A549 treated with CORT108297 at 1 μM for 4 hours (cell line): Measurements from ENCODE around the gene DIDO1. TPM values are rescaled to one million over a fixed set of nuclear protein-coding genes. Genes with fewer than 3 reads are reported as not detected.

Experiments
- total RNA-seq: library from RNA; stranded (reverse); fragments of 200-300 nt; extraction: Qiagen RNA extraction; gene quantifications from 5 replicates; pipeline ENCODE4 v1.2.3, GENCODE V29; 2022

The DIDO1 gene
- 20.3 to 25.8 TPM (median 23.8 TPM) in 5 replicates for total RNA-seq

GRCh38 chr20:62926229-62927127 lies at the start of gene DIDO1:
TSS of gene DIDO1 (minus strand) at chr20:62926505.

GRCh38 chr20:62952373-62952967 lies 26.2 kb upstream of the DIDO1 start, which contains the start of gene SLC17A9:
TSS of gene SLC17A9 (plus strand) at chr20:62952709. CDS start at chr20:62952831, 122 bp downstream.

GRCh38 chr20:62938105-62938888 lies 12.0 kb upstream of the DIDO1 start, which contains the start of gene GID8:
TSS of gene GID8 (plus strand) at chr20:62938147. CDS start at chr20:62941503, 3,356 bp downstream.

GRCh38 chr20:62861726-62862336 lies 64.5 kb downstream of the DIDO1 start, which contains the start of gene TCFL5:
TSS of gene TCFL5 (minus strand) at chr20:62861822. CDS start at chr20:62861670, 152 bp downstream.

Other genes with a start within 250 kb of the DIDO1 start
- gene NTSR1, start 217.7 kb downstream of the DIDO1 start, total RNA-seq, result 0.09 to 0.17 TPM (median 0.16 TPM) in 5 replicates
- gene MRGBP, start 130.0 kb downstream of the DIDO1 start, total RNA-seq, result 21.3 to 25.8 TPM (median 23.7 TPM) in 5 replicates
- 38.6 to 50.9 TPM (median 47.4 TPM) in 5 replicates for gene OGFR, start 121.7 kb downstream of the DIDO1 start, total RNA-seq
- gene COL9A3, start 109.5 kb downstream of the DIDO1 start, total RNA-seq, result 0.37 to 0.84 TPM (median 0.55 TPM) in 5 replicates
- 3.9 to 4.6 TPM (median 4.0 TPM) in 5 replicates for gene TCFL5, start 64.7 kb downstream of the DIDO1 start, total RNA-seq
- gene GID8, start 11.6 kb upstream of the DIDO1 start, total RNA-seq, result 21.3 to 23.2 TPM (median 21.8 TPM) in 5 replicates
- gene SLC17A9, start 26.2 kb upstream of the DIDO1 start, total RNA-seq, result 0.03 to 0.13 TPM (median 0.08 TPM) in 4 of 5 replicates, not detected in the other
- not detected in 5 replicates for gene BHLHE23, start 80.5 kb upstream of the DIDO1 start, total RNA-seq